HG03097 (cell line): ENCODE results near the gene FADS6.

ENCODE experiments used
- ATAC-seq: cut with Tn5 transposase; IDR thresholded peaks from one replicate; pipeline ENCODE4 v1.9.1; 2021; ENCODE audit not compliant: unreplicated experiment, low FRiP score

FADS6 gene

GRCh38 chr17:74892013-74892841, 1.2 kb downstream of the FADS6 start:
- ATAC-seq = no peak

- no peak for ATAC-seq
Measured at GRCh38 chr17:74890554-74890953, 2.9 kb downstream of the FADS6 start.

GRCh38 chr17:74888469-74888868, 5.0 kb downstream of the FADS6 start:
- no peak for ATAC-seq

GRCh38 chr17:74883241-74883745, 10.1 kb downstream of the FADS6 start:
- ATAC-seq = no peak

- no peak for ATAC-seq
Measured at GRCh38 chr17:74882517-74883240, 10.8 kb downstream of the FADS6 start.

GRCh38 chr17:74881073-74881472, 12.4 kb downstream of the FADS6 start:
- ATAC-seq = no peak

GRCh38 chr17:74879308-74879707, 14.1 kb downstream of the FADS6 start:
- ATAC-seq = no peak

GRCh38 chr17:74878658-74879057, 14.8 kb downstream of the FADS6 start:
- no peak for ATAC-seq

GRCh38 chr17:74877592-74878548, 15.6 kb downstream of the FADS6 start:
- no peak for ATAC-seq

- no peak for ATAC-seq
Measured at GRCh38 chr17:74875977-74876593, 17.3 kb downstream of the FADS6 start.

- ATAC-seq = no peak
Measured at GRCh38 chr17:74875155-74875976, 18.1 kb downstream of the FADS6 start.

- ATAC-seq = no peak
Measured at GRCh38 chr17:74874615-74875037, 18.8 kb downstream of the FADS6 start.

- ATAC-seq = no peak
Measured at GRCh38 chr17:74873874-74874614, 19.4 kb downstream of the FADS6 start.

- ATAC-seq = peak; percentile 90
Measured at GRCh38 chr17:74873037-74873873, 20.2 kb downstream of the FADS6 start.

GRCh38 chr17:74872313-74873036, 21.0 kb downstream of the FADS6 start, which contains the start of gene FDXR:
Gene FDXR (minus strand): TSS chr17:74872994. CDS start chr17:74872944, 50 bp downstream.
- ATAC-seq = peak; percentile 20

GRCh38 chr17:74871356-74872076, 21.9 kb downstream of the FADS6 start:
- no peak for ATAC-seq
